Measurements from ENCODE around the gene MAG. TPM values are rescaled to one million over a fixed set of nuclear protein-coding genes. Genes with fewer than 3 reads are reported as not detected.
"Not testable (repeated sequence)": the region's sequence is repeated elsewhere in the genome, so short reads cannot be mapped to it uniquely, and the experiment has no call there.

Gene MAG
- polyA plus RNA-seq, 5 donors, result 1.4 to 15.2 (median 2.8) TPM

DNA sequence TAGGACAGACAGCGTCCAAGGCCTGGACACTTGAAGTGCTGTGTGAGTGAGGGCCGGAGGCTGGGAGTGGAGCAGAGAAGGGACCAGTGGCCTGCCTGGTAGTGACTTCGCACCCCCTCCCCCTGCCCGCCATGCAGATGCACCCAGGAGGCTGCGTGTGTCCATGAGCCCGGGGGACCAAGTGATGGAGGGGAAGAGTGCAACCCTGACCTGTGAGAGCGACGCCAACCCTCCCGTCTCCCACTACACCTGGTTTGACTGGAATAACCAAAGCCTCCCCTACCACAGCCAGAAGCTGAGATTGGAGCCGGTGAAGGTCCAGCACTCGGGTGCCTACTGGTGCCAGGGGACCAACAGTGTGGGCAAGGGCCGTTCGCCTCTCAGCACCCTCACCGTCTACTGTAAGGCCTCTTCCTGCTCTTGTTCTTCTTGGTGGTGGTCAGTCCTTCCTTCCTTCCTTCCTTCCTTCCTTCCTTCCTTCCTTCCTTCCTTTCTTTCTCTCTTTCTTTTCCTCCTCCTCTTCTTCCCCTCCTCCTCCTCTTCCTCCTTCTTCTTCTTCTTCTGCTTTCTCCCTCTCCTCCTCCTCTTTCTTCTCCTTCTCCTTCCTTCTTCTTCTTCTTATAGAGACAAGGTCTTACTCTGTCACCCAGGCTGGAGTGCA lies 49.7 kb downstream of the MAG start:
- no peak for DNase-seq

DNA sequence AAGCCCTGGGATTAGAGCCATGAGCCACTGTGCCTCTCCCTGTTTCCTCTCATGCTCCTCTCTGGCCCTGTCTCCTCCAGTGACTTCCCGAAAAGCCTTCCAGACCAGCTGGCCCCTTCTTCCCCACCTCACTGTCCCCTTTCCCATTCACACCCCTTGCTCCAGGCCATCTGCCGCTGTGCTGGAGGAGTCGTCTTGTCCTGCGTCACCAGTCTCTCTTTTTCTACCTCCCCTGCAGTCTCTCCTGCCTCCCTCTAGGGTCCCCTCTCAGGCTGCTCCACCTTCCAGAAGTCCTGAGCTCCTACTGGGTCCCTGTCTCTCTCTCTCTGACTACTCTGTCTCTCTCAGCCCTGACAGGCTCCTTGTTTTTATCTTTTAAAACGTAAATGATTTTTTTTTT lies 50.5 kb downstream of the MAG start:
- no peak for DNase-seq

DNA sequence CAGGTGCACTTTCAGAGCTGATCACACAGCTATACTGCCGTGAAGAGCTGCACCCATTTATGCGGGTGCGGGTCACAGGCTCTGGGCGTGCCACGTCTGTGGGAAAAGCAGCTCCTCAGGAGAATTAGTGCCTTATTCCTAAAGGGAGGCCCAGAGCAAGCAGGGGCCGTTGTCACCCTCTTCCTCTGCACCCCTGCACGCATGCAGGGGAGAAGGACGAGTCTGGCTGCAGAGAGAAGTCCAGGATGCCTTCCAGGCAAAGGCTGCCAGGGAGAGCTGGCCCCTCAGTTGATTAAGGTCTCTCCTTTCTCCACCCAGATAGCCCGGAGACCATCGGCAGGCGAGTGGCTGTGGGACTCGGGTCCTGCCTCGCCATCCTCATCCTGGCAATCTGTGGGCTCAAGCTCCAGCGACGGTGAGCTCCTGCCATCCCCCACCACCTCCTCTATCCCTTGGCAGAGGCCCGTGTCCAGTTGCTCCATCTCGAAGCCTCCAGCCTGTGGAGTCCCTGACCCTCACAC lies 52.6 kb downstream of the MAG start:
- DNase-seq, result no peak

DNA sequence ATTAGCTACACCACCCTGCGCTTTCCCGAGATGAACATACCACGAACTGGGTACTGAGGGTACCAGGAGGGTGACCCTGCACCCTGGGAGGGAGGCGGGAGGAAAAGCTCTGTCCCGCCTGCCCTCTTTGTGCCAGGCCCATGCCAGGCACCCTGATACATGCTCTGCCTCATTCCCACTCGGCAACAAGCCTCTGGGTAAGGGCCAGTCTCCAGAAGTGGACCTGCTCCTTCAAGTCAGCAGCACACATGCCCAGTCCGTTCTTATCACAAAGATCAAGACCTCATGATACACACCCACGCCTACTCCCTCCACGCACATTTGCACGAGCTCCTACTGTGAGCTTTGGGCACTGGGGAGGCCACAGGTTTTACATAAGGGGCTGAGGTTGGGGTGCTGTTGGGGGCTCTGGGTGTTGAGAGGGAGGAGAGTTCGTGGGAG lies 53.7 kb downstream of the MAG start:
- DNase-seq, result no peak

DNA sequence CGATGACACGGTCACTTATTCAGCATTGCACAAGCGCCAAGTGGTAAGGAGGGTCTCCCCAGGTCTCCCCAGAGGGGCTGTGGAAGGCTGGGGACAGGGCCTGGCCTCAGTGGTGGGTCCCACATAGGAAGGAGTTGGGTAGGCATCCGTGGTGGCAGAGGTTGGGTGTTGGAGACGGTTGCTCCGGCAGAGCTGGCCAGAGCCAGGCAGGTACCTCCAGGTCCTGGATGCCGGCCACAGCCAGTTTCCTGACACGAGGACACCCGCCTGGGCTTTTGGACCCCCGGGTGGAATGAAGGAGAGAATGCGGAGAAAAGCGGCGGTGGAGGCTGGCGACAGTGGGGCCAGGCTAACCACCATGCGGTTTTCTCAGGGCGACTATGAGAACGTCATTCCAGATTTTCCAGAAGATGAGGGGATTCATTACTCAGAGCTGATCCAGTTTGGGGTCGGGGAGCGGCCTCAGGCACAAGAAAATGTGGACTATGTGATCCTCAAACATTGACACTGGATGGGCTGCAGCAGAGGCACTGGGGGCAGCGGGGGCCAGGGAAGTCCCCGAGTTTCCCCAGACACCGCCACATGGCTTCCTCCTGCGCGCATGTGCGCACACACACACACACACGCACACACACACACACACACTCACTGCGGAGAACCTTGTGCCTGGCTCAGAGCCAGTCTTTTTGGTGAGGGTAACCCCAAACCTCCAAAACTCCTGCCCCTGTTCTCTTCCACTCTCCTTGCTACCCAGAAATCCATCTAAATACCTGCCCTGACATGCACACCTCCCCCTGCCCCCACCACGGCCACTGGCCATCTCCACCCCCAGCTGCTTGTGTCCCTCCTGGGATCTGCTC lies 54.5 kb downstream of the MAG start:
- DNase-seq, result no peak

DNA sequence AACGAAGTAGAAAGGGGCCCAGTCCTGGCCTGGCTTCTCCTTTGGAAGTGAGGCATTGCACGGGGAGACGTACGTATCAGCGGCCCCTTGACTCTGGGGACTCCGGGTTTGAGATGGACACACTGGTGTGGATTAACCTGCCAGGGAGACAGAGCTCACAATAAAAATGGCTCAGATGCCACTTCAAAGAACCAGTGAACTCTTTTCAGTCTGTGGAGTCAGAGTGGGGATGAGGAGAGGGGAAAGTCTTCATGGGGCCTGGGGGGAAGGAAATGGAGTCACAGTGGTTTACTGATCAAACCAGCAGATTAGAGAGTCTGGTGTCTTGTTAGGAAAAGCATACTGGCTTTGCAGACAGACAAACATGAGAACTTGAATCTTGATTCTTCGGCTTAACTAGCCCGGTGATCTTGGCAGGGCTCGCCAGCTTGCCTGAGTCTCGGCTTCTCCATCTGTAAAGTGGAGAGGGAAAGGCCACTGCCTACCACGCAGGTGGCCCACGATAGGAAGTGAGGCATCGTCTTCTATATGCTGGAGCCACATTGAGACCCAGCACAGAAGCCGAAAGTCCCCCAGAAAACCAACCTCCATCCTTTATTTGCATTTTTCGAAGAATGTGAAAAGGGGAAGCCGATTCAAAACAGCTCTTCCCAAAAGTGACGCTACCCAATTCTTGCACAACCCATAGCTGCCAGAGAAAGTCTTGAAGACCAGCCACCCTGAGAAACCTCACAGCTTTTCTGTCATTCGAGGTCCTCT lies 55.4 kb downstream of the MAG start, which contains the start of gene FFAR1:
TSS of gene FFAR1 (plus strand) at position 732 of the 759 bp plus-strand sequence. CDS start 3,650 bp downstream, outside the sequence.
- no peak for DNase-seq

DNA sequence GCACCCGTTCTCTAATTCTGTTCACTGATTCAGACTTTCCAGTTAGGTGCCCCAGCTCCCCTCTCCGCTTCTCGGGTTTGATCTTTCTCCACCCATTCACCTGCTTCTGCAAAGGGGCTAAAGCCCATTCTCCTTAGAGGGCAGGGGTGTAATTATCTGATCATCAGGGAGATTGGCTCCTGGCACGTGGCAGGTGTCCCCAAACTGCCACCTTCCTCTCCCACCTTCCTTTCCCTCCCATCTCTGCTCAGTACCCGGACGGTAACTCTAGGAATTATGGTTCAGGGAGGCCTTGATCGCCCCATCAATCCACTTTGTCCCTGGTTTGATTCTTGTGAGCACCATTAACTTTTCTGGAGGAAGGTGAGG lies 56.0 kb downstream of the MAG start:
- no peak for DNase-seq

DNA sequence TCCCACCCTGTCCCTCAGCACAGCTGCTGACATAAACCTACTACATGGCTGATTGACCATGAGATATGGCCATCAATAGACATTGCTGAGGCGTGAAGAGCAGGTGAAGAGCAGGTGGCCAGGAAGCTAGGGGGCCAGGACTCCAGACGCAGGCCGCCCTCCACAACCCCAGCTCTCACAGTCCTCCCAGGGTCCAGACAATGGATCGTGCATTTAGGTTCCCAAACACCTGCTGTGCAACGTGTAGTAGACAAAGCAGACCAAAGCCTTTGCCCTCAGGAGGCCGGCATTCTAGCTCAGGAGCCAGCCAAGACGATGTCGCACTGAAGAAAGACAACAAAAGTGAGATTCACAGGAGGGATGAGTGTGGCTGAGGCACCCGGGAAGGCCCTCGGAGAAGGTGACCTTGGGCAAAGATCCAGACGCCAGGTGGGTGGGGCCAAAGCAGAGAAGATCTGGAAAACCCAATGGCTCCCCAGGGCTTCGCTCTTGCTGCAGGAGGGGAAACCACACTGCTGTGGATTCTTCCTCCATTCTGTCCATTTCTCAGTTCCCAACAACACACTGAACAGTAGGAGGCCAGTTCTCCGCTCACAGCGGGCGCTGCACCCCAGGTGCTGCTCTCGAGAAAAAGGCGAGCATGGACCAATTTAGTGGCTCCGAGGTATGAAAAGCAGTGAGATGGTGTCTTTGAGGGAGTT lies 57.1 kb downstream of the MAG start:
- no peak for DNase-seq

DNA sequence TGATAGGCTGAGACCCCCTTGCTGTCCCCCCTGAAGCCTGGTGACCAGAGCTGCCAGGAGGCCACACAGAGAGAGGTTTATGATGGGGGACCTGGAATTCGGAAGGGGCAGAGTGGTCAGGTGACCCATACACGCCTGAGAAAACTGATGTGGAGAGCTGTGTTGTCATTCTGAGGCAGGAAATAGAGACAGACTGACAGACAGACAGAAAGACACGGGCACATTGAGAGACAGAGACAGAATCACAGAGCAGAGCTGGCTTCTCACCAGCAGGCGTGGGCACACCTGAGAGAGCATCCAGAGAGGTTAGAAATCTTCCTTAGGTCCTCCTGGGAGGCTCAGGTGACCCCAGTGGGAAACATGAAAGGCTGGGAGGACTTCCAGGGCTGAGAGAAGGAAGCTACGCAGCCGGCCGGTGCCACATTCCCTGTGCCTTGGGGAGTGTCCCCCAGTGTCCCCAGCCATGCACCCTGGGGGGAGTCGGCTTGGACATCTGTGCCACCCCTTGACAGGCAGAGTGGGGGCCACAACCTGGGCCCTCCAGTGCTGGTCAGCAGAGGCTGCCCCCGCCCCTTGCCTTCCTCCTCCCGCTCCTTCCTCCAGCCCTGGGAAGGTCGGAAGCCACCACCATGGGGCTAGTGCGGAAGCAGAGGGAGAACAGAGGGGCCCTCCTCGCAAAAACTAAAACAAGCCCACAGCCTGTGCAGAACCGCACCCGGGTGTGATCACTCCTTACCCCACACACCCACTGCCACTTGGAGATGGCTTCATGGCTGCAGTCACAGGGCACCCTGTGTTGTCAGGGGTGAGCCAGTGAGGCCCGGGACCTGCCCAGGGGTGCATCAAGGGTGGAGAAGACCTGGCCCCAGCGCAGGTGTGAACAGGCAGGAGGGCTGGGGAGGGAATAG lies 57.9 kb downstream of the MAG start:
- DNase-seq, result no peak

DNA sequence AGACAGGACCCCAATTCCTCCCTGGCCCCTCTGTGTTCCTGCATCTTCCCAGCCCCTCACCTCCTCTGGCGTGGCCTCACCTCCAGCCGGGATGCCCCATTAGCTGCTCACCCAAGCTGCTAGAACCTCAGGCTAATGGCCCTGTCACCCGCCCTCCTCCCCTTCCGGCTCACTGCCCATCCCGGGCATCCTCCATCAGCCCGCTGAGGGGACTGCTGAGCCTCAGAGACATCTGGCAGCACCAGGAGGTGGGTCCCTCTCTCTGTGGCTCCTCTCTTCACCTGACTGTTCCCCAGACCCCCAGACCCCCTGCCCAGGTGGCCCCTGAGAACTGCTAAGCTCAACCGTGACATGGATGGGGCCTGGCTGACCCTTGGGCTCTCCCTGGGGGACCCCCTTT lies 58.6 kb downstream of the MAG start:
- no peak for DNase-seq

DNA sequence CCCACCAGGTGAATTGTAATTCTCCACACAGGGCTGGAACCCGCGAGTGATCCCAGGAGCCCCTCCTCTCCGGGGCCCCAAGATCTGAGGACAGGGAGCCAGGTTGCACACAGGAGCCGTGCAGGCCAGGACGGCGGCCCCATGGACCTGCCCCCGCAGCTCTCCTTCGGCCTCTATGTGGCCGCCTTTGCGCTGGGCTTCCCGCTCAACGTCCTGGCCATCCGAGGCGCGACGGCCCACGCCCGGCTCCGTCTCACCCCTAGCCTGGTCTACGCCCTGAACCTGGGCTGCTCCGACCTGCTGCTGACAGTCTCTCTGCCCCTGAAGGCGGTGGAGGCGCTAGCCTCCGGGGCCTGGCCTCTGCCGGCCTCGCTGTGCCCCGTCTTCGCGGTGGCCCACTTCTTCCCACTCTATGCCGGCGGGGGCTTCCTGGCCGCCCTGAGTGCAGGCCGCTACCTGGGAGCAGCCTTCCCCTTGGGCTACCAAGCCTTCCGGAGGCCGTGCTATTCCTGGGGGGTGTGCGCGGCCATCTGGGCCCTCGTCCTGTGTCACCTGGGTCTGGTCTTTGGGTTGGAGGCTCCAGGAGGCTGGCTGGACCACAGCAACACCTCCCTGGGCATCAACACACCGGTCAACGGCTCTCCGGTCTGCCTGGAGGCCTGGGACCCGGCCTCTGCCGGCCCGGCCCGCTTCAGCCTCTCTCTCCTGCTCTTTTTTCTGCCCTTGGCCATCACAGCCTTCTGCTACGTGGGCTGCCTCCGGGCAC lies 59.6 kb downstream of the MAG start:
- DNase-seq, result no peak

DNA sequence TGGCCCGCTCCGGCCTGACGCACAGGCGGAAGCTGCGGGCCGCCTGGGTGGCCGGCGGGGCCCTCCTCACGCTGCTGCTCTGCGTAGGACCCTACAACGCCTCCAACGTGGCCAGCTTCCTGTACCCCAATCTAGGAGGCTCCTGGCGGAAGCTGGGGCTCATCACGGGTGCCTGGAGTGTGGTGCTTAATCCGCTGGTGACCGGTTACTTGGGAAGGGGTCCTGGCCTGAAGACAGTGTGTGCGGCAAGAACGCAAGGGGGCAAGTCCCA lies 60.2 kb downstream of the MAG start:
- DNase-seq, result no peak

DNA sequence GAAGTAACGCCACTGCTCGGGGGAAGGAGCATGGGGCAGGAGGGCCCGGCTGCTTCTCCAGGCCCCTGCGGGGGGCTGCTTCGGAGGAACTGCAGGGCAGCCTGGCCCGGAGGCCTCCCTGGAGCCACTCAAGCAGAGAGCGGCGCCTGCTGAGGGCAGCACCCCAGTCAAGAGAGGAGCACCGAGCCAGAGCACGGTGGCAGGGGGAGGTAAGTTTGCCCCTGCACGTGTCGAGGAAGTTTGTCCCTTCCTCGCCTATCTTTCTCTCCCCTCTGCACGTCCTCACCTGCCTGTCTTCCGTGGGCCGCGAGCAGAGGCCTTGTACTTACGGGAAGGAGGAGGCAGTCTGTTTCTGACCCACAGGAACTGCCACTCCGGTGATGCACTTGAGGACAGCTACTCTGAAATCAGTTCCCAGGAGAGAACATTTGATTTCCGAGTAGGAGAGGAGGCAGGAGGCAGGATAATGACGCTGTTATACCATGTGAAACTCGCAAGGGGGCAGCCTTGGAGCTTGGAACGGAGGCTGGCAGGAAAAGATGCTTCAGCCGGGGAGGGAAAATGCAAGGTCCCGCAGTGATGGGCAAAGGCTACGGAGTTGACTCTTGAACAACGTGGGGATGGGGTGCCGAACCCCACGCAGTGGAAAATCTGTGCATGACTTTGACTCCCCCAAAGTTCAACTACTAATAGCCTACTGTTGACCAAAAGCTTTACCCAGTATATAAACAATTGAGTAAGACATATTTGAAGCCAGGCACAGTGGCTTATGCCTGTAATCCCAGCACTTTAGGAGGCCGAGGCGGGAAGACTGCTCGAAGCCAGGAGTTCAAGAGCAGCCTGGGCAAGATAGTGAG lies 60.7 kb downstream of the MAG start:
- peak; percentile 68 to 73 for DNase-seq

DNA sequence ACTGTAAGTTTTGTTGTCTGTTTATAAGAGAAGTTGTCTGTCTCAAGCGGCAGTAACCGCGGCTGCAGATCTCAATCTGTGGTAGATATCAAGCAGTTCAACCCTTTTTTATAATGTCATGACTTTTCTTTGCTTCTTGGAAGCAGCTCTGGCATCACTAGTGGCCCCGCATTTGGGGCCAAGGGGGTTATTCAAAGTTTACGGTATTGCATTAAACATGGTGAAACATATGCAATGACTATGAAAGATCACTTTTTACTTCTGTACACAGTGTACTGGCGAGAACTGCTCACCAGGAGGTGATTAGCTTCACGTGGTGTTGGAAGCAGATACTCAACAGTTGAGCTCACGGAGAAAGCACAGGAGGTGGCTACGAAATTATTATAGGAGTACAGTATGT lies 61.7 kb downstream of the MAG start:
- DNase-seq, result no peak

DNA sequence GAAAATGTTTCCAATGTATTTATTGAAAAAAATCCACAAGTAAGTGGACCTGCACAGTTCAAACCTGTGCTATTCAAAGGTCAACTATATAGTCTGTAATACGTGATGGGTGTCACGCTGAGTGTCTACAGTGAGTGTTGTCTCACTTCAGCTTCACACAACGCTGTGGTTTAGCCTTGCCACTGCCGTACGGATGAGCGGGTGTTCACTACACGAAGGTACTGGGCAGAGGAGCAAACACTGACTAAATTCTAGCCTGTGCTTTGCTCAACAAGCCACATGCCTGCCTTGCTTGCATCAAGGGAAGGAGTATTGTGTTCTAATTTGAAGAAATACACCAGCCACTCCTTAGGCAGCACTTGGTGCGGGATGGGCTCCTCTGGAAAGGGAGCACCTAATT lies 62.9 kb downstream of the MAG start:
- no peak for DNase-seq

DNA sequence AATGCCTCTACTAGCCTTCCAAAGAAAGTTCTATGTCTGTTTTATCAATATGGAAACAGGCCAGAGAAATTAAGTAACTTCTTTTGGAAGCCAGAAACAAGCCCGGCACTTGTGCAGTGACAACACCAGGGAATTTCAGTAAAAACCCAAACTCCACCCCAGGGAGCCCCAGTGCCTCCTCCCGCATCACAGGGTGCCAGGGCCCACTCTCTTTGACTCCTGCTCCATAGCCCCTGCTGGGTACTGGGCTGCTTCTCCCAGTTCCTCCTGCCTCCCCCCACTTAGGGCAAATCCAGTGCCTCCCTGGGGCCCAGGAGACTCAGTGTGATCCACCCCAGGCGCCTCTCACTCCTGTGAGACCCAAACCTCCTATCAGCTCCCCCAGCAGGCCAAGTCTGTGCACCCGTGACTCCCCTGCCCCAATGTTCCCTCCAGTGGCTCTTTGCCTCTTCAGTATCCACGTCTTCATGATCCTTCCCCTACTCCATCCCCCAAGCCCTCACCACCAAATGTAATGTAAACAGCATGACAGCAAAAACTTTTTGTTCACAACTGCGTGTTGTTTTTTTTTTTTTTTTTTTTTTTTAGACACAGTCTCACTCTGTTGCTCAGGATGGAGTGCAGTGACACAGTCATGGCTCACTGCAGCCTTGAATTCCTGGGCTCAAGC lies 64.0 kb downstream of the MAG start:
- no peak for DNase-seq

DNA sequence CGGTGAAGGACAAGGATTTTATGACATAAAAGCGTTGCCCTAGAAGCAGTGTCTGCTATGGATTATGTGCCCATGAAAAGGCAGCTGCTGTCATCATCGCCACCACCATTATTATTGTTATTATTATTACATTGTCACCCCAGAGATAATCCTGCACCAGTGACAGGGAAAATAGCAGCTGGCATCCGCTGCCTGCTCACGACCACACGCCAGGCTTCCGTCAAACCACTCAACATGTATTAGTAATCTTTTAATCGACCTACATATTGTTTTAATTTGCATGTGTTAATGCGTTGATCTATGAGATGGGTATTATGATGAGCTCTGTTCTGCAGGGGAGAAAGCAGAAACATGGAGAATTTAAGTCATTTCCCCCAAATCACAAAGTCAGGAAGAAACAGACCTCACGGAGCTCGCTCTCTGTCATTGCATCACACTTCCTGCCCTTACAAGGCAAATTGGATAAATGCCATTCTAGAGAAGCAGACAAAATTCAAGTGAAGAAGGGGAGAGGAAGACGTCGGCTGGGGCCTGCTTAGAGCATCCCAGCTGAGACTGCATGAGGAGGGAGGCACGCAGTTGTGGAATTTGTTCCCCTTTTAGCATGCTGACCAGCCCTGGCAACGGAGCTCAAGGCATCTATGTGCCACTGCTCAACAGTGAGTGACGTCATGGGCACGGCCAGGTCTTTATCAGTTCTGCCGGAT lies 66.1 kb downstream of the MAG start, which contains the start of gene FFAR3:
TSS of gene FFAR3 (plus strand) at position 594 of the 707 bp plus-strand sequence. CDS start 431 bp downstream, outside the sequence.
- peak; percentile 67 to 78 for DNase-seq

DNA sequence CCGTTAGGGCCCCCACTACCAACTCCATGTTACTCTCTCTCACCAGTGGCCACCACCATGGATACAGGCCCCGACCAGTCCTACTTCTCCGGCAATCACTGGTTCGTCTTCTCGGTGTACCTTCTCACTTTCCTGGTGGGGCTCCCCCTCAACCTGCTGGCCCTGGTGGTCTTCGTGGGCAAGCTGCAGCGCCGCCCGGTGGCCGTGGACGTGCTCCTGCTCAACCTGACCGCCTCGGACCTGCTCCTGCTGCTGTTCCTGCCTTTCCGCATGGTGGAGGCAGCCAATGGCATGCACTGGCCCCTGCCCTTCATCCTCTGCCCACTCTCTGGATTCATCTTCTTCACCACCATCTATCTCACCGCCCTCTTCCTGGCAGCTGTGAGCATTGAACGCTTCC lies 66.9 kb downstream of the MAG start:
- not testable (repeated sequence) for DNase-seq
